ENCODE data around the gene ALDH1L1.

ALDH1L1 gene

GRCh38 chr3:126180477-126181397 is at the start of gene ALDH1L1:
ALDH1L1 (minus strand) TSS chr3:126180586; CDS start chr3:126160979, 19,607 bp downstream.
- no peak for DNase-seq (ENCODE audit: low spot score)

GRCh38 chr3:126226374-126226773 is 46.0 kb upstream of the ALDH1L1 start:
- DNase-seq (ENCODE audit: low spot score): no peak

GRCh38 chr3:126216416-126216815 is 36.0 kb upstream of the ALDH1L1 start:
- no peak for DNase-seq (ENCODE audit: low spot score)

GRCh38 chr3:126213379-126214028 is 33.1 kb upstream of the ALDH1L1 start:
- no peak for DNase-seq (ENCODE audit: low spot score)

- DNase-seq (ENCODE audit: low spot score): no peak
Measured at GRCh38 chr3:126212620-126213378, 32.4 kb upstream of the ALDH1L1 start.

GRCh38 chr3:126212250-126212619 is 31.8 kb upstream of the ALDH1L1 start:
- DNase-seq (ENCODE audit: low spot score): no peak

GRCh38 chr3:126211569-126211968 is 31.2 kb upstream of the ALDH1L1 start:
- DNase-seq (ENCODE audit: low spot score): no peak

GRCh38 chr3:126210606-126211005 is 30.2 kb upstream of the ALDH1L1 start:
- DNase-seq (ENCODE audit: low spot score): no peak

- no peak for DNase-seq (ENCODE audit: low spot score)
Measured at GRCh38 chr3:126209741-126210140, 29.4 kb upstream of the ALDH1L1 start.

GRCh38 chr3:126208606-126209256 is 28.3 kb upstream of the ALDH1L1 start:
- DNase-seq (ENCODE audit: low spot score): no peak

GRCh38 chr3:126208182-126208581 is 27.8 kb upstream of the ALDH1L1 start:
- DNase-seq (ENCODE audit: low spot score): no peak

- no peak for DNase-seq (ENCODE audit: low spot score)
Measured at GRCh38 chr3:126207166-126207565, 26.8 kb upstream of the ALDH1L1 start.

GRCh38 chr3:126205717-126206655 is 25.6 kb upstream of the ALDH1L1 start:
- no peak for DNase-seq (ENCODE audit: low spot score)

GRCh38 chr3:126202680-126203079 is 22.3 kb upstream of the ALDH1L1 start:
- no peak for DNase-seq (ENCODE audit: low spot score)

GRCh38 chr3:126202276-126202675 is 21.9 kb upstream of the ALDH1L1 start:
- no peak for DNase-seq (ENCODE audit: low spot score)

- no peak for DNase-seq (ENCODE audit: low spot score)
Measured at GRCh38 chr3:126201168-126201567, 20.8 kb upstream of the ALDH1L1 start.

GRCh38 chr3:126200534-126200933 is 20.1 kb upstream of the ALDH1L1 start:
- DNase-seq (ENCODE audit: low spot score): no peak

GRCh38 chr3:126199256-126199655 is 18.9 kb upstream of the ALDH1L1 start:
- no peak for DNase-seq (ENCODE audit: low spot score)

GRCh38 chr3:126197854-126198584 is 17.6 kb upstream of the ALDH1L1 start:
- peak; percentile 32 for DNase-seq (ENCODE audit: low spot score)

GRCh38 chr3:126197343-126197742 is 17.0 kb upstream of the ALDH1L1 start:
- DNase-seq (ENCODE audit: low spot score): no peak

All from CD4-positive, alpha-beta T cell treated with Interleukin-2 at 100 ng/mL for 4 hours (primary cell).